Astrocyte of the spinal cord (primary cell): ENCODE data around the gene GOLGA8B.
"Not testable (repeated sequence)": the region's sequence is repeated elsewhere in the genome, so short reads cannot be mapped to it uniquely, and the experiment has no call there.

ENCODE experiments used
- DNase-seq: peaks from one replicate; pipeline ENCODE4 v3.0.0; 2011; ENCODE audit warnings: low read depth, low spot score
- H3K4me3 ChIP-seq: 2 replicates; pipeline ENCODE4 v1.5.1; 2011; ENCODE audit warnings: low read depth, mild to moderate bottlenecking, low read length, moderate library complexity
- in situ Hi-C: cut with HindIII; loops from 2 replicates; pipeline ENCODE4 v1.10.0; 2017; ENCODE audit warnings: low sequenced_read_pairs
- TF ChIP-seq, protein P1 (sequence below): IDR thresholded peaks from 2 replicates; pipeline ENCODE4 v1.5.1; 2012; ENCODE audit warnings: low read depth, mild to moderate bottlenecking, low read length, inconsistent platforms

The GOLGA8B gene

DNA sequence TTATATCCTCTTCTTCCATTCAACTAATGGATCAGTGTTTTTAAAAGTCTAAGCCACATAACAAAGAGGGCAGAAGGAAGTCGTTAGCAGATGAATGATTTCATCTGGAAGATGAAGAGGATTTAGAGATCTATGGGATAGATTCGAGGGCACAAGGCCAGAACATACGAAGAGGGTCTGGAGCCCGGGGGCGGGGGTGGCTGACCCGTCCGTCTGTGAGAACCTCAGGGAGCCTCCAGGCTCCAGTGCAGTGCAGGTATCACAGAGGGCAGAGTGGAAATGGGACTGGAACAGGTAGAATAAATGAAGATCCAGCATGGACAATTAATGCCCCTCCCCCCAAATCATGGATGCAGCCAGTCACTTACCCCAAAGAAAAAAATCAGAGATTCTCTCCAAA is 1.5 kb upstream of the GOLGA8B start:
- DNase-seq: no peak
- in situ Hi-C loops: no loop called here
- no peak overlapping the region for H3K4me3 ChIP-seq
- TF ChIP-seq, protein P1, sequence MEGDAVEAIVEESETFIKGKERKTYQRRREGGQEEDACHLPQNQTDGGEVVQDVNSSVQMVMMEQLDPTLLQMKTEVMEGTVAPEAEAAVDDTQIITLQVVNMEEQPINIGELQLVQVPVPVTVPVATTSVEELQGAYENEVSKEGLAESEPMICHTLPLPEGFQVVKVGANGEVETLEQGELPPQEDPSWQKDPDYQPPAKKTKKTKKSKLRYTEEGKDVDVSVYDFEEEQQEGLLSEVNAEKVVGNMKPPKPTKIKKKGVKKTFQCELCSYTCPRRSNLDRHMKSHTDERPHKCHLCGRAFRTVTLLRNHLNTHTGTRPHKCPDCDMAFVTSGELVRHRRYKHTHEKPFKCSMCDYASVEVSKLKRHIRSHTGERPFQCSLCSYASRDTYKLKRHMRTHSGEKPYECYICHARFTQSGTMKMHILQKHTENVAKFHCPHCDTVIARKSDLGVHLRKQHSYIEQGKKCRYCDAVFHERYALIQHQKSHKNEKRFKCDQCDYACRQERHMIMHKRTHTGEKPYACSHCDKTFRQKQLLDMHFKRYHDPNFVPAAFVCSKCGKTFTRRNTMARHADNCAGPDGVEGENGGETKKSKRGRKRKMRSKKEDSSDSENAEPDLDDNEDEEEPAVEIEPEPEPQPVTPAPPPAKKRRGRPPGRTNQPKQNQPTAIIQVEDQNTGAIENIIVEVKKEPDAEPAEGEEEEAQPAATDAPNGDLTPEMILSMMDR: no peak

DNA sequence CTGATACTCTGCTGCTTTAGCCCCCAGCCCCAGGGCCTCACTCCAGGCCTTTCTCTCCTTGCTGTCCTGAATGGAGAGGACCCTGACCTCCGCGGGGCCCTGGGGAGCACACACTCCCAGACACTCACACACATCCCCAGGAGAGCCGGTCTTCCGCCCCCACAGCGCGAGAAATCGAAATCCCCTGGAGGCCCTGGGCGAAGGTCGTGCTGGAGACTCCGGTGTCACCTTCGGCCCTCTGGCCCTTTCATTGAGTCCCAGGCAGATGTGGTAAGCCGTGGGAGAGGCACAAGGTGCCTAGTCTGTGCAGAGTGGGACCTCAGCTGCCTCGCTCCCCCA is 848 bp upstream of the GOLGA8B start:
- TF ChIP-seq, protein P1: no peak
- no peak for DNase-seq
- H3K4me3 ChIP-seq: peak overlapping the region; percentile 62
- in situ Hi-C loops: no loop called here

DNA sequence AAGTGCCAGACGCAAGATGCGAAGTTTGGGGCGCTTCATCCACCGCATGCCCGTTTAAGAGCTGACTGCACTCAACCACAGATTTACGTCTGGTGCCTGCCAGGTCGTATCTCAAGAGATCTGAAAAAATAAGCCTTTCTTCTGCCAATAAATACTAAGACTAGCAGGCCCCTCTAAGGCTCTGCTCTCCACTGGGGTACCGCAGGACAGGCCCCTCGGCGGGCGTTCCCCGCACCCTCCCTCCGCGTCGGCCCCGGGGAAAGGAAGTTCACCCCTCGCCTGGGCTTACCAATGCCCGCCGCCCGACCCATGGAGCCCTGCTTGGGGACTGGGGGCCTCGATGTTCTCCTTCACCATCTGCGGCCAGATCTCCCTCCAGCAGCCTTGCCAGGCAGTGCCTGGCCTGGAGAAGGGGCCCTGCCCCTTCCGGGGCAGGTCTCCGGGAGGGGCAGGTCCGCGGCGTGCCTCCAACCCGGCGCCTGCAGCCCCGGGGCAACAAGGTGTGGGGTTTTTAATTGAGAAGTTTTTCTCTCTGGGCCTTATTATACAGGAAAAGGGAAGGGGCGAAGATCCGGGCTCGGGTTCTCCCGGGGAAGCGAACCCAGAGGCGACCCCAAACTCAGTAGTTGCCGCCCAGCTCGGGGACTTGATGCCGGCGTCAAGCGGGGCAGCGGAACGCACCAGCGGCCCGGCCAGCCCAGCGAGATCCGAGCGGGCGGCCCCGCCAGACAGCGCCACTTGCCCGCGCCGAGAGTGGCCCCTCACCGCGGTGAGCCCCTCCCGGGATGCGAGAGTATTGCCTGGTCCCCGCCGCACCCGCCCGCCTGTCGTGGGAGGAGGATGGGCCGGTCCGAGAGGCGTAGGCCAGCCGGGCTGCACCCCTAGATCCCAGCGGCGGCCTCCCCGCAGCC is 735 bp downstream of the GOLGA8B start:
- in situ Hi-C loops: no loop called here
- TF ChIP-seq, protein P1: no peak
- H3K4me3 ChIP-seq: peak overlapping the region; percentile 62
- peak; percentile 22 for DNase-seq

DNA sequence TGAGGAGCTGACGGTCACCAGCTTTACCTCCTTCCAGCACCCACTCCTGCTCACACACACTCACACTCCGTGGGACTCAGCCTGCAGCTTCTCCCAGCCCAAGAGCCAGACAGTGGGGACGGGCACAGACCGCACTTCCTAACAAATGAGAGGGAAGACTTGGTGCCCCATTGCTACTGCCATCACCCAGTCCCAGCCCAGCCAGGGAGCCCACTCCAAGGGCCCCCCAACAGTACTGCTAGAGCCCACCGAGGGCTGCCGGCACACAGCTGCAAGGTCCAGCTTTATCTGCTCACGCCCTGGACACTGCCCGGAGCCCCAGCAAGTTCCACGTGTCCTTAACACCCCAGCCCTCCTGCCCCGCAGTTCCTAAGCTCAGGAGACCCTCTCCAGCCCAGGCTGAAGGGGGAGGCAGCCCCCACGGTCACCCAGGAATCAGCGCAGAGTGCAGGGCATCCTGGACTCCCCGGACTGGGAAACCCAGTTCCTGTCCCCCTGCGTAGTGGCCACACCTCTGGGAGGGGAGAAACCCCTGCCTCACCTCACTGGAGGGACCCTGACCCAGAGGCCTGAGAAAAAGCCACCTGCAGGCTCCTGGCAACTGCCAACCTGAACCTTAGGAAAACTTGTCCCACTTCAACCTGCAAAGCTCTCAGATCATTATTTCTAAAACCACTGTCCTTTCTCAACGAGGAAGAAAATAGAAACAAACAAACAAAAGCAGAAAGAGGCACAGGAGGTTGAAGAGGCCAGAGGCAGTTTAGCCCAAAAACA is 1.6 kb downstream of the GOLGA8B start:
- peak overlapping the region; percentile 62 for H3K4me3 ChIP-seq
- in situ Hi-C loops, DNase-seq: not testable (repeated sequence)

DNA sequence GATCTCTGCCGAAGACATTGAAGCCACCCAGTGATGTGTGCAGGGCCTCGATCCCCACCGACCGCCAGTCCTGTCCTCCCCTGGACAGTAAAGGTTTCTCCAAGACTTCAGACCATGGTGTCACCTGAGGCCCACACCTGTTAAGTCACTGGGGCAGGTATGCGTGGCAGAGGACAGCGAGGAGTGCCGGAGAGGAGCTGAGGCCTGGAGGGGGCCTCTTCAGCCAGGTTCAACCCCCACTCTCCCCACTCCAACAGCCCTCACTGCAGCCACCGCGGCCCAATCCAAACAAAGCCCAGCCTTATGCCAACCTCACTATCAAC is 2.4 kb downstream of the GOLGA8B start:
- no peak for DNase-seq
- H3K4me3 ChIP-seq: no peak overlapping the region
- in situ Hi-C loops: no loop called here
- TF ChIP-seq, protein P1: no peak

DNA sequence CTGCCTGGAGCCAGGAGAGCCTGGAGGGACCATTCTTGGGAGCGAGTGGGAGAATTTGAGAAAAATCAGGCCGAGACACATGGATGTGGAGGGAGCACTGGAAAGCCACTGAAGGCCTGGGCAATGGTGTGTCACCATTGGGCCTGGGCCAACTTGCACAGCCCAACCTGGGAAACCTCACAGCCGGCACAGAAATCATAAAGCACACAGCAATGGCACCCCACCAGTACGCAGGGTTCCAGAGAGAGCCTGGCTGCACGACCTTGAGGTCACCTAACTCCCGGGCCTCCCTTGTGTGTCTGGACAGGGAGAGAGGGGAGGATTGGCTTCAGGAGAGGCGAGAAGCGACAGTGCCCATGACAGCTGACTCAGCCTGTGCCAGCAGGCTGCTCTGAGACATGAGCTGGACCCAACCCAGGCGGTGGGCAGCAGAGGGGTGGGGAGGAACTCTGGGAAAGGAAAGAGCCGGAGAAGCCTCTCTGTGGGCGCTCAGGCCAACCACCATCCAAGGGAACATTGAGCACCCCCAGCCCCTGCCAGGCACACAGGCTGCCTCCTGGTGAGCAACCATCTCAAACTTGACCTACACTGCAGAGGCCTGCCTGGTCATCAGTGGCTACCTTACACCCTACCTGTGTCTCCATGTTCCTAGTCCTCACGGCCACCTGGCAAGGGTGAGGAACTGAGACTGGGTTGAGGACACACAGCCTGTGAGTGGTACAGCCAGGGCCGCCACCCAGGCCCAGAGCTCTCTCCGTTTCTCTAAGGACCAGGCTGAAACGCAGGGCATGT is 3.0 kb downstream of the GOLGA8B start:
- DNase-seq, H3K4me3 ChIP-seq, in situ Hi-C loops: not testable (repeated sequence)

DNA sequence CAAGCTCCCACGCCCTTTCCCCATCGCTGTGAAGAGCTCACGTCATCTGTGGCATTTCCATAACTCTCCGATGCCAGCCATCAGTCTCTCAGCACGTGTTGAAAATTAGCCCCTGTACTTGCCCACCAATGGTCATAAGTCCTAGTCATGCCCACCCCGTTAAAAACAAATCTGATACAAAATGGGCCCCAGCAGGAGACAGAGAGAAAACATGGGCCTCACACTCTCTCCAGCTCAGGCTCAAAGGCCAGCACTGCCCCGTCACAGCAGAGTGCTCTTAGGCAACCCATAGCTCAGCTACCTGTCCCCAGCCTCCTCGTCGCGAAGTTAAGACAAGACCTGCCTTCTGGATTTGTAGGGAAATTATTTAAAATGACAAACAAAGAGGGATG is 5.2 kb downstream of the GOLGA8B start:
- DNase-seq: no peak
- TF ChIP-seq, protein P1: no peak

DNA sequence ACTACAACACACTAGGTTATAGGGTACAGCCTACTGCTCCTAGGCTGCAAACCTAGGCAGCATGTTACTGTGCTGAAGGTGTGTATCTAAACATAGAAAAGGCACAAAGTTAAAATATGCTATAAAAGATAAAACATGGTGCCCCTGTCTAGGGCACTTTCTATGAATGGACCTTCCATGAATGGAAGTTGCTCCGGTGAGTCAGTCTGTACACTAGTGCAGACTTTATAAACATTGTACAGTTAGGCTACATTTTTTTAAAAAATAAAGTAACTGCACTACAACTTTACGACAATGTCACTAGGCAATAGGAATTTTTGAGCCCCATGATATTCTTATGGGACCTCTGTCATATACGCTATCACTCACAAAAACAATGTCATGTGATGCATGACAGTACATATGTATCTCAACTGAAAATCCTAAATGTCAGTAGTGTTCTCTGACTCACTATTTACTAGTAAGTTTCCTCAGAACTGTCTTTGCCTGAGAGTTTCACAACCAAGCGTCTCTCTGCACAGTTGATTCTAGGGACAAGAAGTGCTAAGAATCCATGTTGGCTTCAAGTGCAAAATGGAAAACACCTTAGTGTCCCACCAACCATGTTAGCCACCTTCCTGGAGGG is 5.7 kb downstream of the GOLGA8B start:
- in situ Hi-C loops, H3K4me3 ChIP-seq, DNase-seq: not testable (repeated sequence)

More for the DNA sequence above, 5.2 kb downstream of the GOLGA8B start:
- in situ Hi-C loops: no loop called here
- no peak overlapping the region for H3K4me3 ChIP-seq

DNA sequence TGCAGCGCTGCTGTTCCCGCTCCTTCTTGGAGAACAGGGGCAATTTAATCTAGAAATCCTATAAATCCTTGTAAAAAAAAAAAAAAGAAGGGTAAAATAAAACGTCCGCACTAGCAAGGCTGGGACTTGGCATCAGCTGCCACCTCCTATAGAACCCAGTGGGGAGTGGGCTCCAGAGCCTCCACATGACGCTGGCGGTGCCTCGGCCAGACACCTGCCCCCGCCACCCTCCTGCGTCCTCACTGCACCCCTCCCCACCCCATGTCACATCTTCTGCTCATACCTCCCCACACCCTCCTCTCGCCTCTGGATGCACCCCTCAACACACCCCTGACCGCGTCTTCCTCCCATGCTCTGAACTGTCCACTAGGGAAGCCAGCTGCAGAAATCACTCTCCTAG is 8.4 kb downstream of the GOLGA8B start:
- not testable (repeated sequence) for H3K4me3 ChIP-seq

DNA sequence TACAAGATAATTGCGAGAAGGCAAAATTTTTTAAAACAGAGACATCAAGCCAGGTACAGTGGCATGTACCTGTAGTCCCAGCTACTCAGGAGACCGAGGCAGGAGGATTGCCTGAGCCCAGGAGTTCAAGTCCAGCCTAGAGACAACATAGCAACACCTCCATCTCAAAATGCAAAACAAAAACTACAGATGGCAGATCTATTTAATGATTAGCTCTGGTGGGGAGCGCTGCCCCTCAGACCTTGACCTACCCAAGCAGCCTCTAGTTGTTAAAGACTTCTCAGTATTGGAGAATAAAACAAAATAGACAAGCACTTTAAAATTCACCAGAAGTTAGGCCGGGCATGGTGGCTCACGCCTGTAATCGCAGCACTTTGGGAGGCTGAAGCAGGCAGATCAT is 10.5 kb downstream of the GOLGA8B start:
- DNase-seq, H3K4me3 ChIP-seq, in situ Hi-C loops: not testable (repeated sequence)

More for the DNA sequence above, 8.4 kb downstream of the GOLGA8B start:
- in situ Hi-C loops, DNase-seq: not testable (repeated sequence)
